Measurements from ENCODE around the gene PICALM. TPM values are rescaled to one million over a fixed set of nuclear protein-coding genes. Genes with fewer than 3 reads are reported as not detected.
"Not testable (repeated sequence)": the region's sequence is repeated elsewhere in the genome, so short reads cannot be mapped to it uniquely, and the experiment has no call there.

PICALM gene
- polyA plus RNA-seq (ENCODE audit: insufficient read depth in 1 of 5, insufficient read length in 5 of 5, low replicate concordance in 1 of 5): 100 to 1,000 TPM; 136 to 217 (median 184) TPM
- long read RNA-seq, donor 1, transcript PICALM-219 (20 exons, 3,474 nt): minor isoform, 5 of 14 reads
- long read RNA-seq, donor 1, transcript PICALM-205 (3 exons, 738 nt): major isoform, 9 of 14 reads
- long read RNA-seq, donor 1, partial matches to known transcripts: 0 of 14 reads
- long read RNA-seq, donor 1, other reads (novel, unspliced or antisense): 0 of 14 reads
- long read RNA-seq, donor 2, partial matches to known transcripts: 0 of 7 reads
- long read RNA-seq, donor 2, other reads (novel, unspliced or antisense): 0 of 7 reads
- long read RNA-seq, donor 3, transcript PICALM-219 (20 exons, 3,474 nt): minor isoform, 5 of 18 reads
- long read RNA-seq, donor 3, transcript PICALM-205 (3 exons, 738 nt): major isoform, 7 of 18 reads
- long read RNA-seq, donor 3, partial matches to known transcripts: 0 of 18 reads
- long read RNA-seq, donor 3, other reads (novel, unspliced or antisense): 5 of 18 reads
- long read RNA-seq, donor 4, transcript PICALM-205 (3 exons, 738 nt): major isoform, 8 of 11 reads
- long read RNA-seq, donor 4, partial matches to known transcripts: 0 of 11 reads
- long read RNA-seq, donor 4, other reads (novel, unspliced or antisense): 0 of 11 reads
- long read RNA-seq, donor 5, transcript PICALM-205 (3 exons, 738 nt): major isoform, 6 of 47 reads
- long read RNA-seq, donor 5, partial matches to known transcripts: 30 of 47 reads
- long read RNA-seq, donor 5, other reads (novel, unspliced or antisense): 5 of 47 reads
- long read RNA-seq, donor 6, transcript PICALM-219 (20 exons, 3,474 nt): major isoform, 6 of 17 reads
- long read RNA-seq, donor 6, partial matches to known transcripts: 6 of 17 reads
- long read RNA-seq, donor 6, other reads (novel, unspliced or antisense): 0 of 17 reads
- long read RNA-seq, donor 7, transcript PICALM-219 (20 exons, 3,474 nt): major isoform, 9 of 22 reads
- long read RNA-seq, donor 7, partial matches to known transcripts: 0 of 22 reads
- long read RNA-seq, donor 7, other reads (novel, unspliced or antisense): 9 of 22 reads
- long read RNA-seq, donor 8, partial matches to known transcripts: 0 of 4 reads
- long read RNA-seq, donor 8, other reads (novel, unspliced or antisense): 0 of 4 reads

- peak; percentile 100 for DNase-seq
Measured at GRCh38 chr11:86068951-86069407, at the start of gene PICALM. Gene PICALM, minus strand, starts transcription at chr11:86069084. Its CDS starts 304 bp downstream, at chr11:86068780.

DNA sequence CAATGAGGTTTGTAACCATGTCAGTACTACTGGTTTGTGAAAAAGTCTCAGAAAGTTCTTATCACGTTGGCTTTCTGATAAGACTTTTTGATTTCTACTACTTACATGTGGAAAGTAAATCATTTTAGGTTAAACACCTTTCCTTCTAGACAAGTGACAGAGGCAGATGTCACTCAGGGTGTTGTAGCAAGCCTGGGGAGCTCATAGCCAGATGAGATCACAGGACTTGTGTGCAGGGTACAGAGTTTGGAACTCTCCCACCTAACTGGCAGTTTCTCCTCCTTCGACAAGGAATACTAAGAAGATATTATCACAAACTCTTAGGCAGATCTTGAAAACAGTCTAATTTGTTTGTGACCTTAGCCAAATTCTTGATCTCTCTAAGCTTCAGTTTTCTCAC lies 49.4 kb upstream of the PICALM start:
- DNase-seq: no peak

DNA sequence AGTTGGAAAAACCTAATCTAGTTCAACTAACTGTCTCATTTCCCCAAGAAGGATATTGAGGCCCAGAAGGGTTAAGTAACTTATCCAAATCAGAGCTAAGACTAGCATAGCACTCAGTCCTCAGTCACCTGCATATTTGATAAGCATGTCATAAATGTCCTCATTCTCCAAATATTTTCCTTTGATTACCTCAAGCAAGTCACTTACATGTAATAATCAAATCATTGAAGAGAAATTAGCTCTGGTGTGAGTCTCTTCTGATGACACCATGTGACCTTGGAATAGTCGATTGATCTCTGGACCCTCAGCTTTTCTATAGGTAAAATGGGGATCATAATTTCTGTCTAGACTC lies 48.8 kb upstream of the PICALM start:
- no peak for DNase-seq

DNA sequence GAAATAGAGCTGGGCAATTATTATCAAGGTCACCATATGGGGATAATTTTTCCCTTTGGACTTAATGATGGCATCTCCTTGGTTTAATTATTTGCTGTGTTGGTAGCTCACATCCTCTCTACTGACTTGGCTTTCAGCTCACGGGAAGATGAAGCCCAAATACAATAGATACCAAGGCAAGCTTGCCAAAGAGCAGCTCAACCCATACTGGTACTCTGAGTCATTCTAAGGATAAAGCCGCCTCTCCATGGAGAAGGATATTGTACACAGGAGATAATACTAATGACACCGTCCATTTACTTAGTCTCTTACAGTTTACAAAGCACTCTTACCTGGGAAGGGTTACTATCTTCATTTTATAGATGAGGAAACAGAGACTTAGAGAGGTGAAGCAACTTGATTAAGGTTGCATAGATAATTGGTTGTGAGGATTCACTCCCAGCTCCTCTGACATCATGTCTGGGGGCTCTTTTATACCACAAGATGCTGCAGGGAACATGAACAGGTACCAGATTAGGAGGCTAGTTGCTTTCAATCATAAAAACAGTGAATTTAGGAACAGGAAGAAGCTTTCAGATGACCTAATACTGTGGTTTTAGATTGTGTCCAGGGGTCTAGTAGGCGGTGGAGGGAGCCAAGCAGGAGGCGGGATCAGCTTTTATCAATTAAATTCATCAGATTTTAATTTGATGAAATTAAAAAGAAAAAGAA lies 48.3 kb upstream of the PICALM start:
- no peak for DNase-seq

DNA sequence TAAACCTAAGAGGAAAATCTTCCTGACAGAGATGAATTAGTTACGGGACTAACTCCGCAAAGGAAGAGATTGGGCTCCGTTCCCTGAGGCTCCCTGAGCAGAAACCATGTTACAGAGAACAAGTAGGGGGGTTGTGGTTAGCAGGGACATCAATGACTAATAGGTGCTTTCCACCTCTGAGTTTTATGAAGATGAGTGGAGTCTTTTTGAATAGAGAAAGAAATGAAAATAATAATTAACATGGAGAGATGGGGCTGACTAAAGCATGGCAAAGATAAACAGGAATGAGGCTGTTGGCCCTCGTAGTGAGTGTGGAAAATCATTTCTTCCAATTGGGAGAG lies 47.5 kb upstream of the PICALM start:
- no peak for DNase-seq

- no peak for DNase-seq
Measured at GRCh38 chr11:86115542-86116385, 46.9 kb upstream of the PICALM start.

- no peak for DNase-seq
Measured at GRCh38 chr11:86108890-86109638, 40.2 kb upstream of the PICALM start.

GRCh38 chr11:86108191-86108590 lies 39.3 kb upstream of the PICALM start:
- DNase-seq: no peak

GRCh38 chr11:86106916-86107315 lies 38.0 kb upstream of the PICALM start:
- DNase-seq: no peak

DNA sequence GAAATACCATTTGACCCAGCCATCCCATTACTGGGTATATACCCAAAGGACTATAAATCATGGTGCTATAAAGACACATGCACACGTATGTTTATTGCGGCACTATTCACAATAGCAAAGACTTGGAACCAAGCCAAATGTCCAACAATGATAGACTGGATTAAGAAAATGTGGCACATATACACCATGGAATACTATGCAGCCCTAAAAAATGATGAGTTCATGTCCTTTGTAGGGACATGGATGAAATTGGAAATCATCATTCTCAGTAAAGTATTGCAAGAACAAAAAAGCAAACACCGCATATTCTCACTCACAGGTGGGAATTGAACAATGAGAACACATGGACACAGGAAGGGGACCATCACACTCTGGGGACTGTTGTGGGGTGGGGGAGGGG lies 37.1 kb upstream of the PICALM start:
- DNase-seq: not testable (repeated sequence)

DNA sequence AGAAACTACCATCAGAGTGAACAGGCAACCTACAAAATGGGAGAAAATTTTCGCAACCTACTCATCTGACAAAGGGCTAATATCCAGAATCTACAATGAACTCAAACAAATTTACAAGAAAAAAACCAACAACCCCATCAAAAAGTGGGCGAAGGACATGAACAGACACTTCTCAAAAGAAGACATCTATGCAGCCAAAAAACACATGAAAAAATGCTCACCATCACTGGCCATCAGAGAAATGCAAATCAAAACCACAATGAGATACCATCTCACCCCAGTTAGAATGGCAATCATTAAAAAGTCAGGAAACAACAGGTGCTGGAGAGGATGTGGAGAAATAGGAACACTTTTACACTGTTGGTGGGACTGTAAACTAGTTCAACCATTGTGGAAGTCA lies 36.7 kb upstream of the PICALM start:
- DNase-seq: not testable (repeated sequence)

DNA sequence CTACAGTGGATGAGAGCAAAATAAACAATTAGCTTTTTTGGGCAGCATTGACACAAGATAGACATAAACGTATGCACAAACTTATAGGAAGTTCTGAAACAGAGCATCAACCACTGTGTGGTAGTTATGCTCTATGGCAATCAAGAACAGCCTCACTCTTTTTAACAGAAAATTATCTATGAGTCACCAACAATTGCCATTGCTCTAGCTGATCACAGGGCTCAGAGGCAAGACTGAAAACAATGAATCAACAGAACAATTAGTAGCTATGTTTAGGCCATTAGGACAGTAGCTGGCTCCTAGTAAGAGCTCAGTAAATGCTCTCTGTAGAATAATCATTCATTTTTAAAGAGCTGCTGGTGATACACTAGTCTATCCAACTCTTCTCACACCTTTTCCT lies 34.9 kb upstream of the PICALM start:
- no peak for DNase-seq

GRCh38 chr11:86101941-86102407 lies 33.1 kb upstream of the PICALM start:
- DNase-seq: no peak

DNA sequence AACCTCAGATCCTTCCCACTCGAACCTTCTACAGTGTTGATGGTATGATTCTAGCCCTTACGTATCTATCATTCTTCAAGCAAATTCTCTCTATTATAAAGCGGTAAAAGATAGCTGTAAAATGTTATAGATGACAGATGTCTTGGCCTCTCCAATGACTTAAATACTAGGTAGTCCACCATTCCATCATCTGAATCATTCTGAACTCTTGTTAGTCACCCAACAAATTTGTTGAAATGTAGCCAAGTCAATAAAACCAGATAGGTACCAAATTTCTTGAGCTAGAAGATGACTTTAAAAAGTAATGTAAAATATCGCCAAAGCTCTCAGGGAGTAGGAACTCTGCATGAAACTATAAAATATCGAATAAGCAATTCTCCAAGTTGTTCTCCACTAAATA lies 32.6 kb upstream of the PICALM start:
- no peak for DNase-seq

DNA sequence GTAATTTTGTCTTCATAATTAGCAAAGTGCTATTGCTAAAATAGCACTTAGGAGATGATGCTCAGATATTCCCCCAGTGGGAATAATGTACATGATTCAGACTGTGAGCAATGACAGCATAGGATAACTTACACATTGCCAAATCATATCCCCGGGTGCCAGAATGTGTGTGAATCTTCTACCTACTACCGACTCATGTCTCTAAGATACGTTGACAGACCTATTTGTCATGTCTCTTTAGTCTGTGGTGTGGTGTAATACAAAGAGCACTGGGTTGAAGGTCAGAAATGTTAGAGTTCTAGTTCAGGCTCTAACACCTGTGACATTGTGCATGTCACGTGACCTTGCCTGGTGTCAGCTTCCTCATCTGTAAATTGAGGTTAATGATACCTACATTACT lies 31.0 kb upstream of the PICALM start:
- DNase-seq: no peak

DNA sequence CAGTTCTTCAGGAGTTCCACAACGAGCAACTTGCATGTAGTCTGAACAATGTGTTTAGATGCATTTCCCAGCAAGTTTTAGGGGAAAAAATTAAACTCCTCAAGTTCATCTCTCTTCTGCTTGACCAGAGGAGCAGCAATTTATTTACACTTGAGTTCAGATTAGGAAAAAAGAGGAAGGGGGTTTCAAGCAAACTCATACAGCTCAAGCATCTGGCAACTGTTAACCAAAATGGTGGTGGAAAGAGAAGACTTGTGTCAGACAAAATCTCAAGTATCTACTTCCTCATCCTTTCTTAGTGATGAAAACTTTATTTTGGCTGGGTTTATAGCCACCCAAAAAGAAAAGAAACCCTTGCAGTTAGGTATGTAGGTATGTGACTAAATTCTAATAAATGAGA lies 29.1 kb upstream of the PICALM start:
- no peak for DNase-seq

- no peak for DNase-seq
Measured at GRCh38 chr11:86091566-86091965, 22.7 kb upstream of the PICALM start.

DNA sequence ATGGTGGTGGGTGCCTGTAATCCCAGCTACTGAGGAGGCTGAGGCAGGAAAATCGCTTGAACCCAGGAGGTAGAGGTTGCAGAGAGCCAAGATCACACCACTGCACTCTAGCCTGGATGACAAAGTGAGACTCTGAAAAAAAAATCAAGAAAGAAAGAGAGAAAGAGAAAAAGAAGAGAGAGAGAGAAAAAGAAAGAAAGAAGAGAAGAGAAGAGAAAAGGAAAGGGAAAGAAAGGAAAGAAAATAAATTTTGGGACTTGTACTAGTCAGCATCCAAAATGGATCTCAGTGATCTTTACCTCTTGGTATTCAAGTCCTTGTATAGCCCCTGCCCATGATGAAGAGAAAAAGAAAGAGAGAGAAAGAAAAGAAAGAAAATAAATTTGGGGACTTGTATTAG lies 22.2 kb upstream of the PICALM start:
- no peak for DNase-seq

DNA sequence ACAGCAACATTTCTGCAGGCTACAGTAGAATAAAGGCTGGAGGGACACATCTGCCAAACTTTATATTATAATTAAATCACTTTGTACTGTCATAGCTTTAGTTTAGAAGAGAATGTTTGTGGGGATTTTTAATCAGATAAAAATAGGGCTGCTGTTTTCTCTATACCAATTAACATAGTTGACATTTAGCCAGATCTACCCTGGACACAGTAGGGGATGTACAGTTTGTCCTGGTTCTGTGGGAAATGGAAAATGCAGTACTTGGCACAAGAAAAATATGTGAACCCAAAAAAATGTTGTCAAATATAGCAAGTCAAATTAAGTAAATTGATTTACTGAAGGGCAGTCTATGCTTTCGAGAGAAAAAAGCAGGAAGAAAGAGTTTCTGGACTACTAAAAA lies 20.8 kb upstream of the PICALM start:
- no peak for DNase-seq

- DNase-seq: not testable (repeated sequence)
Measured at GRCh38 chr11:86087688-86088087, 18.8 kb upstream of the PICALM start.
